BJ (cell line): ENCODE results near the gene ECSIT. TPM values are rescaled to one million over a fixed set of nuclear protein-coding genes. Genes with fewer than 3 reads are reported as not detected.
"Not testable (repeated sequence)": the region's sequence is repeated elsewhere in the genome, so short reads cannot be mapped to it uniquely, and the experiment has no call there.

Source experiments
- CTCF ChIA-PET: fragments of 350-600 bp; formaldehyde crosslinking; extraction: SDS; loops from one replicate; lab custom pipeline; 2021; ENCODE audit warnings: antibody characterized with exemption, inconsistent platforms; lab: Yijun Ruan, JAX
- POLR2A ChIA-PET: fragments of 300-600 bp; sonication (Branson Sonifier 250); formaldehyde crosslinking; extraction: SDS; loops from one replicate; lab custom pipeline; 2021; ENCODE audit warnings: antibody characterized with exemption; lab: Charles Lee
- DNase-seq: peaks from one replicate; pipeline ENCODE4 v3.0.0-alpha.2; 2011; ENCODE audit warnings: low read depth
- H3K27me3 ChIP-seq: 2 replicates; pipeline ENCODE4 v1.6.0; 2011; ENCODE audit warnings: low read length; ENCODE audit not compliant: control insufficient read depth, insufficient read depth
- H3K36me3 ChIP-seq: 2 replicates; pipeline ENCODE4 v1.5.1; 2011; ENCODE audit warnings: low read length; ENCODE audit not compliant: control insufficient read depth, insufficient read depth
- H3K4me3 ChIP-seq: 2 replicates; pipeline ENCODE4 v1.5.1; 2011; ENCODE audit warnings: low read depth, mild to moderate bottlenecking, control low read depth, low read length
- CTCF ChIP-seq: IDR thresholded peaks from 2 replicates; pipeline ENCODE4 v1.5.1; 2011; ENCODE audit warnings: low read depth, mild to moderate bottlenecking, control low read depth, inconsistent platforms, low read length, moderate library complexity; ENCODE audit not compliant: insufficient read depth
- polyA plus RNA-seq: library from polyadenylated mRNA; depleted of rRNA; stranded (reverse); fragments of >200 nt; gene quantifications from 2 replicates; pipeline ENCODE4 v1.2.3, GENCODE V29; 2011

ECSIT gene
- polyA plus RNA-seq, 1 experiment: 45.2 TPM

GRCh38 chr19:11473725-11474124 is 55.2 kb downstream of the ECSIT start:
- no peak for TF ChIP-seq CTCF
- Histone ChIP-seq H3K36me3 (no peaks in the 10 kb centered on the region), H3K4me3 (no peak overlapping the region), H3K27me3 (0 out of 2 replicates have a peak, but pooled peaks cover 1% of the 10 kb centered on the region)
- POLR2A ChIA-PET: no interaction called here
- no peak for DNase-seq
- CTCF ChIA-PET: interaction anchor here (1.9 kb wide), 1 partner anchor 9 kb away, joined by 11 read pairs; no protein-coding TSS in a partner anchor

- H3K4me3 ChIP-seq, DNase-seq, H3K36me3 ChIP-seq, POLR2A ChIA-PET, H3K27me3 ChIP-seq: not testable (repeated sequence)
- CTCF ChIA-PET: interaction anchor here (0.7 to 2.4 kb wide), 2 partner anchors 13 to 38 kb away, joined by 3 to 9 read pairs; partner anchors contain the start of gene ELAVL3
Measured at GRCh38 chr19:11468266-11468845, 60.6 kb downstream of the ECSIT start.

- ChIA-PET CTCF (interaction anchor here (0.9 kb wide), 1 partner anchor 30 kb away, joined by 3 read pairs; the partner anchor contains the start of gene PRKCSH), POLR2A (no interaction called here)
- Histone ChIP-seq H3K4me3 (no peak overlapping the region), H3K36me3 (no peaks in the 10 kb centered on the region), H3K27me3 (no peaks in the 10 kb centered on the region)
- no peak for DNase-seq
- TF ChIP-seq CTCF: no peak
Measured at GRCh38 chr19:11465600-11465999, 63.3 kb downstream of the ECSIT start.

GRCh38 chr19:11464333-11465265 is 64.3 kb downstream of the ECSIT start:
- POLR2A ChIA-PET: no interaction called here
- Histone ChIP-seq H3K36me3 (no peaks in the 10 kb centered on the region), H3K4me3 (no peak overlapping the region), H3K27me3 (no peaks in the 10 kb centered on the region)
- CTCF ChIA-PET: interaction anchor here (0.9 kb wide), 1 partner anchor 29 kb away, joined by 3 read pairs; the partner anchor contains the start of gene PRKCSH
- no peak for DNase-seq
- TF ChIP-seq CTCF: no peak

GRCh38 chr19:11463391-11463790 is 65.5 kb downstream of the ECSIT start:
- TF ChIP-seq CTCF: no peak
- CTCF ChIA-PET: no interaction called here
- POLR2A ChIA-PET: no interaction called here

More at GRCh38 chr19:11463391-11463790, 65.5 kb downstream of the ECSIT start:
- H3K4me3 ChIP-seq: no peak overlapping the region
- H3K36me3 ChIP-seq: no peaks in the 10 kb centered on the region
- no peak for DNase-seq
- H3K27me3 ChIP-seq: no peaks in the 10 kb centered on the region
